HEK293 (cell line): Measurements from ENCODE around the gene PET117.

ENCODE experiments used
- CTCF ChIA-PET: fragments of 350-600 bp; formaldehyde crosslinking; extraction: SDS; loops from one replicate; lab custom pipeline; 2021; ENCODE audit warnings: antibody characterized with exemption; lab: Yijun Ruan, JAX
- POLR2A ChIA-PET: fragments of 300-600 bp; formaldehyde crosslinking; extraction: SDS; loops from one replicate; lab custom pipeline; 2020; ENCODE audit warnings: antibody characterized with exemption, inconsistent platforms; lab: Yijun Ruan, JAX
- H3K27ac ChIP-seq: fragments of 200-500 bp; sonication (Bioruptor generic); 2 replicates; pipeline ENCODE4 v1.5.1; 2014; ENCODE audit warnings: low read depth, low read length, control low read depth, inconsistent platforms; ENCODE audit errors: extremely low read depth
- H3K36me3 ChIP-seq, 2 experiments: fragments of 200-500 bp in 1 of 2; sonication (Bioruptor generic) in 1 of 2; 1 replicate in 1 of 2; 2 replicates in 1 of 2; pipeline ENCODE4 v1.5.1; 2014 to 2017; ENCODE audit warnings: inconsistent platforms in 2 of 2, low read length in 2 of 2; ENCODE audit not compliant: control insufficient read depth in 2 of 2, insufficient read depth in 1 of 2
- H3K4me1 ChIP-seq: fragments of 200-500 bp; sonication (Bioruptor generic); 2 replicates; pipeline ENCODE4 v1.5.1; 2014; ENCODE audit warnings: mild to moderate bottlenecking, low read length, inconsistent platforms; ENCODE audit not compliant: control insufficient read depth, insufficient read depth
- H3K4me3 ChIP-seq: 2 replicates; pipeline ENCODE4 v1.5.1; 2011; ENCODE audit warnings: low read depth, mild to moderate bottlenecking, control low read depth, low read length, moderate library complexity
- H3K9me3 ChIP-seq: fragments of 200-500 bp; sonication (Bioruptor generic); 2 replicates; pipeline ENCODE4 v1.5.1; 2014; ENCODE audit warnings: low read depth, low read length, inconsistent platforms; ENCODE audit not compliant: control insufficient read depth, insufficient read depth
- EGR2 ChIP-seq: fragments of 450-650 bp; formaldehyde crosslinking; IDR thresholded peaks from 2 replicates; pipeline ENCODE4 v1.5.1; 2016; ENCODE audit warnings: low read depth, missing biosample characterization, missing genetic modification characterization
- GLI4 ChIP-seq: fragments of 450-650 bp; formaldehyde crosslinking; IDR thresholded peaks from 2 replicates; pipeline ENCODE4 v1.5.1; 2016; ENCODE audit warnings: missing biosample characterization, missing genetic modification characterization
- KLF7 ChIP-seq: fragments of 450-650 bp; formaldehyde crosslinking; IDR thresholded peaks from 2 replicates; pipeline ENCODE4 v1.5.1; 2016; ENCODE audit warnings: missing biosample characterization, missing genetic modification characterization, borderline replicate concordance
- MYNN ChIP-seq: fragments of 450-650 bp; formaldehyde crosslinking; IDR thresholded peaks from 2 replicates; pipeline ENCODE4 v1.5.1; 2016; ENCODE audit warnings: missing biosample characterization, missing genetic modification characterization, borderline replicate concordance
- PRDM6 ChIP-seq: fragments of 450-650 bp; formaldehyde crosslinking; IDR thresholded peaks from 2 replicates; pipeline ENCODE4 v1.5.1; 2017; ENCODE audit warnings: missing biosample characterization, missing genetic modification characterization
- TRIM28 ChIP-seq: IDR thresholded peaks from 2 replicates; pipeline ENCODE4 v1.6.1; 2011; ENCODE audit warnings: low read length, control low read depth, borderline replicate concordance
- WT1 ChIP-seq: fragments of 450-650 bp; formaldehyde crosslinking; IDR thresholded peaks from 2 replicates; pipeline ENCODE4 v1.5.1; 2016; ENCODE audit warnings: missing biosample characterization, missing genetic modification characterization
- ZBTB26 ChIP-seq: fragments of 450-650 bp; formaldehyde crosslinking; optimal IDR thresholded peaks from 2 replicates; pipeline ENCODE3; 2016; ENCODE audit warnings: missing biosample characterization, mild to moderate bottlenecking, missing genetic modification characterization
- ZIC2 ChIP-seq: fragments of 450-650 bp; formaldehyde crosslinking; IDR thresholded peaks from 2 replicates; pipeline ENCODE4 v1.5.1; 2016; ENCODE audit warnings: missing biosample characterization, missing genetic modification characterization
- ZNF112 ChIP-seq: fragments of 450-650 bp; formaldehyde crosslinking; IDR thresholded peaks from 2 replicates; pipeline ENCODE4 v1.5.0; 2017; ENCODE audit warnings: missing biosample characterization, missing genetic modification characterization
- ZNF140 ChIP-seq: fragments of 450-650 bp; formaldehyde crosslinking; IDR thresholded peaks from 2 replicates; pipeline ENCODE4 v1.5.1; 2016; ENCODE audit warnings: missing biosample characterization, missing genetic modification characterization
- ZNF18 ChIP-seq: fragments of 450-650 bp; formaldehyde crosslinking; IDR thresholded peaks from 2 replicates; pipeline ENCODE4 v1.5.1; 2016; ENCODE audit warnings: missing biosample characterization, missing genetic modification characterization
- ZNF324 ChIP-seq: fragments of 450-650 bp; formaldehyde crosslinking; IDR thresholded peaks from 2 replicates; pipeline ENCODE4 v1.5.1; 2016; ENCODE audit warnings: missing biosample characterization, missing genetic modification characterization
- ZNF335 ChIP-seq: fragments of 450-650 bp; formaldehyde crosslinking; conservative IDR thresholded peaks from 2 replicates; pipeline ENCODE4 v1.5.1; 2016; ENCODE audit warnings: missing biosample characterization, missing genetic modification characterization
- ZNF37A ChIP-seq: fragments of 450-650 bp; IDR thresholded peaks from 2 replicates; pipeline ENCODE4 v1.5.1; 2018; ENCODE audit warnings: missing biosample characterization, missing genetic modification characterization
- ZNF501 ChIP-seq: fragments of 450-650 bp; formaldehyde crosslinking; IDR thresholded peaks from 2 replicates; pipeline ENCODE4 v1.5.1; 2016; ENCODE audit warnings: missing biosample characterization, missing genetic modification characterization
- ZNF513 ChIP-seq: fragments of 450-650 bp; IDR thresholded peaks from 2 replicates; pipeline ENCODE4 v1.5.1; 2018; ENCODE audit warnings: missing biosample characterization, missing genetic modification characterization
- ZNF621 ChIP-seq: fragments of 450-650 bp; formaldehyde crosslinking; IDR thresholded peaks from 2 replicates; pipeline ENCODE4 v1.5.1; 2017; ENCODE audit warnings: missing biosample characterization, missing genetic modification characterization
- ZNF624 ChIP-seq: fragments of 450-650 bp; formaldehyde crosslinking; IDR thresholded peaks from 2 replicates; pipeline ENCODE4 v1.5.1; 2017; ENCODE audit warnings: missing biosample characterization, missing genetic modification characterization
- ZNF654 ChIP-seq: fragments of 450-650 bp; formaldehyde crosslinking; IDR thresholded peaks from 2 replicates; pipeline ENCODE4 v1.5.1; 2016; ENCODE audit warnings: low read depth, missing biosample characterization, missing genetic modification characterization

PET117 gene

GRCh38 chr20:18132663-18133062, 5.0 kb upstream of the PET117 start (continued):
- TF ChIP-seq ZNF513 (no peak), TRIM28 (no peak), KLF7 (no peak)

- ChIA-PET POLR2A (no interaction called here), CTCF (no interaction called here)
- no peaks in the 10 kb centered on the region for H3K36me3 ChIP-seq
- H3K27ac ChIP-seq, result no peak overlapping the region
- H3K4me3 ChIP-seq, result no peak overlapping the region
- no peaks in the 10 kb centered on the region for H3K9me3 ChIP-seq
- TF ChIP-seq ZNF654 (tag by site-specific recombination), result no peak
- peak; percentile 20; the same call in 1 of the 2 replicates for TF ChIP-seq EGR2 (tag by site-specific recombination)
- H3K4me1 ChIP-seq, result no peaks in the 10 kb centered on the region
Measured at GRCh38 chr20:18133962-18134361, 3.7 kb upstream of the PET117 start.

GRCh38 chr20:18138266-18138582, 561 bp downstream of the PET117 start:
- Histone ChIP-seq H3K4me3 (peak overlapping the region; percentile 86), H3K36me3 (peaks cover 0 to 12% of the 10 kb centered on the region in 2 experiments; a peak in 2 of 3 replicates), H3K27ac (peak overlapping the region; percentile 88), H3K9me3 (no peaks in the 10 kb centered on the region), H3K4me1 (peaks cover 3% of the 10 kb centered on the region; the same call in 1 of the 2 replicates)
- CTCF ChIA-PET, result no interaction called here
- no peak for TF ChIP-seq ZBTB26
- peak; percentile 28 for TF ChIP-seq ZNF335
- POLR2A ChIA-PET, result interaction anchor here (1.3 kb wide), 1 partner anchor 150 kb away, joined by 10 read pairs; the partner anchor contains the start of gene ZNF133

- H3K4me3 ChIP-seq, result peak overlapping the region; percentile 86
- CTCF ChIA-PET, result no interaction called here
- TF ChIP-seq MYNN (no peak), ZNF501 (tag by site-specific recombination) (no peak), ZNF324 (tag by site-specific recombination) (no peak), ZNF140 (tag by site-specific recombination) (no peak), ZNF112 (tag by site-specific recombination) (no peak)
Measured at GRCh38 chr20:18138639-18139583, 1.2 kb downstream of the PET117 start.

GRCh38 chr20:18139832-18140231, 2.2 kb downstream of the PET117 start:
- no peak overlapping the region for H3K4me3 ChIP-seq
- no peaks in the 10 kb centered on the region for H3K9me3 ChIP-seq
- ChIA-PET POLR2A (interaction anchor here (1.0 to 1.1 kb wide), 2 partner anchors 149 to 367 kb away, joined by 3 read pairs; partner anchors contain the start of gene ZNF133), CTCF (no interaction called here)
- H3K4me1 ChIP-seq, result peaks cover 3% of the 10 kb centered on the region; the same call in 1 of the 2 replicates
- H3K27ac ChIP-seq, result no peak overlapping the region
- H3K36me3 ChIP-seq, result peaks cover 0 to 24% of the 10 kb centered on the region in 2 experiments; a peak in 2 of 3 replicates
- no peak for TF ChIP-seq ZNF621 (tag by site-specific recombination)
- TF ChIP-seq ZNF654 (tag by site-specific recombination), result no peak
- no peak for TF ChIP-seq WT1 (tag by site-specific recombination)
- TF ChIP-seq ZNF18, result no peak
- TF ChIP-seq ZNF624 (tag by site-specific recombination), result no peak
- TF ChIP-seq ZNF37A, result no peak
- no peak for TF ChIP-seq PRDM6 (tag by site-specific recombination)
- no peak for TF ChIP-seq GLI4 (tag by site-specific recombination)
- TF ChIP-seq ZIC2 (tag by site-specific recombination), result no peak

More at GRCh38 chr20:18138639-18139583, 1.2 kb downstream of the PET117 start:
- H3K27ac ChIP-seq, result no peak overlapping the region
- peaks cover 0 to 14% of the 10 kb centered on the region in 2 experiments; a peak in 2 of 3 replicates for H3K36me3 ChIP-seq
- POLR2A ChIA-PET, result interaction anchor here (1.0 to 1.3 kb wide), 2 partner anchors 149 kb away, joined by 3 to 10 read pairs; partner anchors contain the start of gene ZNF133
- peaks cover 3% of the 10 kb centered on the region; the same call in 1 of the 2 replicates for H3K4me1 ChIP-seq
- H3K9me3 ChIP-seq, result no peaks in the 10 kb centered on the region
